MCF 10A (cell line): ENCODE data around the gene ISCU. TPM values are rescaled to one million over a fixed set of nuclear protein-coding genes. Genes with fewer than 3 reads are reported as not detected.

Experiments used
- BruUV-seq: library from RNA; stranded (reverse); fragments of 400-500 nt; replicated peaks from 2 replicates; lab custom pipeline; 2021; lab: Mats Ljungman, UMichigan
- CTCF ChIA-PET: fragments of 300-600 bp; sonication (Branson Sonifier 250); formaldehyde crosslinking; extraction: SDS; loops from one replicate; lab custom pipeline; 2021; ENCODE audit warnings: antibody characterized with exemption, inconsistent platforms; lab: Yijun Ruan, JAX
- POLR2A ChIA-PET: fragments of 300-600, 350-650 bp; sonication (Branson Sonifier 250); formaldehyde crosslinking; extraction: SDS; loops from one replicate; lab custom pipeline; 2020; ENCODE audit warnings: antibody characterized with exemption, inconsistent platforms; lab: Yijun Ruan, JAX
- DNase-seq: peaks from one replicate; pipeline ENCODE4 v3.0.0-alpha.2; 2018; ENCODE audit not compliant: unreplicated experiment
- H3K27ac Mint-ChIP-seq: one replicate; pipeline ENCODE4 v1.8.0; 2022; ENCODE audit warnings: mild to moderate bottlenecking, low read depth, mixed read lengths; ENCODE audit not compliant: unreplicated experiment
- H3K27me3 Mint-ChIP-seq: one replicate; pipeline ENCODE4 v1.8.0; 2022; ENCODE audit warnings: mixed read lengths; ENCODE audit not compliant: insufficient read depth, unreplicated experiment
- H3K36me3 Mint-ChIP-seq: one replicate; pipeline ENCODE4 v1.8.0; 2022; ENCODE audit warnings: mild to moderate bottlenecking, moderate library complexity, mixed read lengths; ENCODE audit not compliant: insufficient read depth, unreplicated experiment
- H3K4me1 Mint-ChIP-seq: one replicate; pipeline ENCODE4 v1.8.0; 2022; ENCODE audit warnings: mixed read lengths; ENCODE audit not compliant: insufficient read depth, unreplicated experiment
- H3K4me3 Mint-ChIP-seq: one replicate; pipeline ENCODE4 v1.8.0; 2022; ENCODE audit warnings: mild to moderate bottlenecking, moderate library complexity, mixed read lengths; ENCODE audit not compliant: unreplicated experiment
- H3K9me3 Mint-ChIP-seq: one replicate; pipeline ENCODE4 v1.8.0; 2022; ENCODE audit warnings: mixed read lengths; ENCODE audit not compliant: unreplicated experiment
- CTCF ChIP-seq: fragments of 200-600 bp; IDR thresholded peaks from one replicate; pipeline ENCODE4 v1.8.0; 2022; ENCODE audit warnings: antibody characterized with exemption, mild to moderate bottlenecking; ENCODE audit not compliant: unreplicated experiment
- intact Hi-C: fragments of 100-400 bp; cut with micrococcal nuclease; formaldehyde crosslinking; loops from 2 replicates; pipeline ENCODE4 v1.14.1; 2022
- total RNA-seq: library from RNA; stranded (reverse); gene quantifications from 2 replicates; pipeline ENCODE4 v1.2.3, GENCODE V29; 2022

ISCU gene
- total RNA-seq, 1 experiment from 2014 or later, result 115 TPM

- Mint-ChIP-seq H3K27ac (no peak overlapping the region), H3K27me3 (no peaks in the 10 kb centered on the region), H3K4me1 (peaks cover 6% of the 10 kb centered on the region), H3K36me3 (no peaks in the 10 kb centered on the region), H3K4me3 (no peak overlapping the region), H3K9me3 (no peaks in the 10 kb centered on the region)
- BruUV-seq, result no TSS peak
- intact Hi-C loops, result no loop called here
- no peak for DNase-seq
- no peak for TF ChIP-seq CTCF
- CTCF ChIA-PET, result interaction anchor here (0.6 to 1.4 kb wide), 4 partner anchors 9 to 895 kb away, joined by 3 to 6 read pairs (median 5); no protein-coding TSS in a partner anchor
- POLR2A ChIA-PET, result interaction anchor here (0.9 kb wide), 1 partner anchor 44 kb away, joined by 4 read pairs; no protein-coding TSS in a partner anchor
These were observed 48.0 kb downstream of the ISCU start for GRCh38 chr12:108610336-108610815.

- Mint-ChIP-seq H3K4me3 (no peak overlapping the region), H3K9me3 (no peaks in the 10 kb centered on the region), H3K36me3 (no peaks in the 10 kb centered on the region), H3K4me1 (peaks cover 6% of the 10 kb centered on the region), H3K27me3 (no peaks in the 10 kb centered on the region), H3K27ac (no peak overlapping the region)
- CTCF ChIA-PET, result interaction anchor here (0.6 to 1.4 kb wide), 5 partner anchors 8 to 894 kb away, joined by 3 to 6 read pairs (median 5); no protein-coding TSS in a partner anchor
- no TSS peak for BruUV-seq
- intact Hi-C loops, result no loop called here
- TF ChIP-seq CTCF, result no peak
- no peak for DNase-seq
- POLR2A ChIA-PET, result interaction anchor here (0.9 kb wide), 1 partner anchor 45 kb away, joined by 4 read pairs; no protein-coding TSS in a partner anchor
These were observed 48.6 kb downstream of the ISCU start for GRCh38 chr12:108610856-108611605.

- Mint-ChIP-seq H3K4me3 (no peak overlapping the region), H3K36me3 (no peaks in the 10 kb centered on the region), H3K27me3 (no peaks in the 10 kb centered on the region), H3K27ac (no peak overlapping the region), H3K9me3 (no peaks in the 10 kb centered on the region), H3K4me1 (peaks cover 6% of the 10 kb centered on the region)
- ChIA-PET POLR2A (no interaction called here), CTCF (interaction anchor here (0.6 to 1.4 kb wide), 5 partner anchors 9 to 696 kb away, joined by 3 to 6 read pairs (median 3); no protein-coding TSS in a partner anchor)
- intact Hi-C loops, result no loop called here
- DNase-seq, result peak; percentile 84
- no TSS peak for BruUV-seq
- peak; percentile 16 for TF ChIP-seq CTCF
These were observed 49.6 kb downstream of the ISCU start for GRCh38 chr12:108611884-108612415.

GRCh38 chr12:108612788-108613282 is 50.4 kb downstream of the ISCU start:
- DNase-seq, result peak; percentile 37
- no TSS peak for BruUV-seq
- no peak overlapping the region for H3K27ac Mint-ChIP-seq
- peaks cover 6% of the 10 kb centered on the region for H3K4me1 Mint-ChIP-seq
- no peaks in the 10 kb centered on the region for H3K36me3 Mint-ChIP-seq
- POLR2A ChIA-PET, result interaction anchor here (0.9 to 1.2 kb wide), 2 partner anchors 48 to 51 kb away, joined by 3 to 7 read pairs; partner anchors contain the start of gene ISCU
- H3K27me3 Mint-ChIP-seq, result no peaks in the 10 kb centered on the region
- CTCF ChIA-PET, result interaction anchor here (0.5 to 1.9 kb wide), 8 partner anchors 9 to 1159 kb away, joined by 3 to 11 read pairs (median 3); no protein-coding TSS in a partner anchor
- intact Hi-C loops, result no loop called here
- no peak for TF ChIP-seq CTCF
- H3K9me3 Mint-ChIP-seq, result no peaks in the 10 kb centered on the region
- H3K4me3 Mint-ChIP-seq, result no peak overlapping the region
